Measurements from ENCODE around the gene BTD. TPM values are rescaled to one million over a fixed set of nuclear protein-coding genes. Genes with fewer than 3 reads are reported as not detected.

The BTD gene
- polyA plus RNA-seq, 2 of the 4 experiments (the other 2 are of a cell fraction) = 17.6 to 17.8 TPM

GRCh38 chr3:15638193-15638890, 36.8 kb downstream of the BTD start (continued):
- no peak for TF ChIP-seq FOXS1 (CRISPR knock-in tag; IDR thresholded peaks at IDR 0.05)
- TF ChIP-seq CHD4 (IDR thresholded peaks at IDR 0.05; ENCODE audit: borderline replicate concordance) = no peak

GRCh38 chr3:15638891-15639262, 37.3 kb downstream of the BTD start:
- DNase-seq (ENCODE audit: low read depth in 1 of 2, low spot score in 1 of 2) (no peak), FAIRE-seq (no peak), ATAC-seq (no peak)
- H3K4me2 ChIP-seq = no peak overlapping the region
- H3K27ac ChIP-seq = peak overlapping the region in 1 of 2 experiments; percentile 95; a peak in 2 of 6 replicates
- H3K4me3 ChIP-seq = no peak overlapping the region
- H3K9me3 ChIP-seq = no peaks in the 10 kb centered on the region
- ChIA-PET CTCF (interaction anchor here (0.8 kb wide), 1 partner anchor 162 kb away, joined by 3 read pairs; no protein-coding TSS in a partner anchor), POLR2A (no interaction called here)
- no peak for TF ChIP-seq ELK1 (IDR thresholded peaks at IDR 0.05; ENCODE audit: low read depth, low read length)
- TF ChIP-seq GATA3 (IDR thresholded peaks at IDR 0.05; ENCODE audit: borderline replicate concordance) = no peak
- TF ChIP-seq FOSL2 (IDR thresholded peaks at IDR 0.05) = no peak
- TF ChIP-seq FOSL2 (CRISPR knock-in tag; IDR thresholded peaks at IDR 0.05) = no peak
- TF ChIP-seq HOXA7 (CRISPR knock-in tag; IDR thresholded peaks at IDR 0.05) = no peak
- TF ChIP-seq NR3C1 (IDR thresholded peaks at IDR 0.05) = no peak
- TF ChIP-seq EHF (CRISPR knock-in tag; IDR thresholded peaks at IDR 0.05) = no peak
- TF ChIP-seq NFE2L2 (conservative IDR thresholded peaks at IDR 0.05; ENCODE audit: low read length) = no peak
- TF ChIP-seq REST (IDR thresholded peaks at IDR 0.05) = no peak
- TF ChIP-seq RNF2 (IDR thresholded peaks at IDR 0.05; ENCODE audit: borderline replicate concordance, low read depth) = no peak
- TF ChIP-seq RARB (CRISPR knock-in tag; IDR thresholded peaks at IDR 0.05) = no peak
- TF ChIP-seq KDM1A (IDR thresholded peaks at IDR 0.05; ENCODE audit: low read depth) = no peak
- TF ChIP-seq CHD2 (IDR thresholded peaks at IDR 0.05; ENCODE audit: low read length, partially characterized antibody) = no peak
- TF ChIP-seq MAFK (IDR thresholded peaks at IDR 0.05; ENCODE audit: partially characterized antibody) = no peak
- no peak for TF ChIP-seq ZSCAN20 (CRISPR knock-in tag; IDR thresholded peaks at IDR 0.05)
- no peak for TF ChIP-seq RAD21 (conservative IDR thresholded peaks at IDR 0.05 in 1 of 2, IDR thresholded peaks at IDR 0.05 in 1 of 2)
- no peak for TF ChIP-seq POLR2A (IDR thresholded peaks at IDR 0.05; ENCODE audit: low read length)
- TF ChIP-seq RCOR1 (IDR thresholded peaks at IDR 0.05; ENCODE audit: low read depth, low read length) = no peak
- no peak for TF ChIP-seq CBX8 (IDR thresholded peaks at IDR 0.05)
- TF ChIP-seq HMGXB4 (CRISPR knock-in tag; IDR thresholded peaks at IDR 0.05; ENCODE audit: borderline replicate concordance) = no peak
- TF ChIP-seq BCL3 (IDR thresholded peaks at IDR 0.05) = no peak
- 91% methylated on average over 1 of the region's 1 CpG for WGBS (ENCODE audit: missing lambda C conversion rate)
- H3K4me1 ChIP-seq = peaks cover 54% of the 10 kb centered on the region
